Measurements from ENCODE around the gene C19orf44.
A peak's percentile ranks its signal among the peaks of the same experiment; 100 is the strongest.
"Not testable (repeated sequence)": the region's sequence is repeated elsewhere in the genome, so short reads cannot be mapped to it uniquely, and the experiment has no call there.

The C19orf44 gene

GRCh38 chr19:16476401-16476800, 19.8 kb upstream of the C19orf44 start:
- Histone ChIP-seq H3K27ac (no peak overlapping the region), H3K4me2 (no peak overlapping the region), H3K9me3 (0 out of 2 replicates have a peak, but pooled peaks cover 6% of the 10 kb centered on the region), H4K20me1 (peaks cover 2% of the 10 kb centered on the region), H3K9ac (no peak overlapping the region), H3K27me3 (no peaks in the 10 kb centered on the region), H3K36me3 (no peaks in the 10 kb centered on the region), H3K4me3 (no peak overlapping the region), H3K4me1 (peaks cover 5% of the 10 kb centered on the region)
- TF ChIP-seq Cebpa-rat (IDR thresholded peaks at IDR 0.05): no peak

DNA sequence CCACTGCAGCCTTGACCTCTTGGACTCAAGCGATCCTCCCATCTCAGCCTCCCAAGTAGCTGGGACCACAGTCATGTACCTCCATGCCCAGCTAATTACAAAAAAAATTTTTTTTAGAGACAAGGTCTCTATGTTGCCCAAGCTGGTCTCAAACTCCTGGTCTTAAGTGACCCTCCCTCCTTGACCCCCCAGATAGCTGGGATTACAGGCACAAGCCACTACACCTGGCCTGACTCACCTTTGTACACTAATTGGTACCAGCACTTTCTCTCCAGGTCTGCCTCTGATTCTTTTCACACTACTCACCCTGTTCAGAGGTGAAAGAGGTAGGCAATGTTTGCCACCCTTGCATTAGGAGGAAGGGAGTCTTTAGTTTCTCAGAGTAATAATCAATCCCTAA, 18.9 kb upstream of the C19orf44 start:
- Histone ChIP-seq H3K36me3 (no peaks in the 10 kb centered on the region), H3K4me2 (no peak overlapping the region), H3K27ac (no peak overlapping the region), H3K9me3 (0 out of 2 replicates have a peak, but pooled peaks cover 6% of the 10 kb centered on the region), H3K4me3 (no peak overlapping the region), H3K27me3 (no peaks in the 10 kb centered on the region), H3K4me1 (peaks cover 3% of the 10 kb centered on the region), H3K9ac (no peak overlapping the region), H4K20me1 (no peaks in the 10 kb centered on the region)
- TF ChIP-seq Cebpa-rat (IDR thresholded peaks at IDR 0.05): no peak

DNA sequence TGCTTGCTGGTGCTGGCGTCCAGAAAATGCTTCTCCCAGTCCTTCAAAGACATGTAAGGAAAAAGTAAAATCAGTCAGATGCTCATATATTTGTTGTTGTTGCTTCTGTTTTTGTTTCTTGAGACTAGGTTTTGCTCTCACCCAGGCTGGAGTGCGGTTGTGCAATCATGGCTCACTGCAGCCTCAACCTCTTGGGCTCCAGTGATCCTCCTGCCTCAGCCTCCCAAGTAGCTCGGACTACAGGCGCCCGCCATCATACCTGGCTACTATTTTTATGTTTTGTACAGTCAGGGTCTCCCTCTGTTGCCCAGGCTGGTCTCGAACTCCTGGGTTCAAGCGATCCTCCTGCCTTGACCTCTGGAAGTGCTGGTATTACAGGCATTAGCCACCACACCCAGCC, 13.4 kb upstream of the C19orf44 start:
- no peaks in the 10 kb centered on the region for H3K9me3 ChIP-seq
- no peak for TF ChIP-seq Cebpa-rat (IDR thresholded peaks at IDR 0.05)
- no peaks in the 10 kb centered on the region for H4K20me1 ChIP-seq
- H3K36me3 ChIP-seq: no peaks in the 10 kb centered on the region
- H3K9ac ChIP-seq: no peak overlapping the region
- no peaks in the 10 kb centered on the region for H3K4me1 ChIP-seq
- no peak overlapping the region for H3K27ac ChIP-seq
- no peaks in the 10 kb centered on the region for H3K27me3 ChIP-seq
- no peak overlapping the region for H3K4me2 ChIP-seq
- no peak overlapping the region for H3K4me3 ChIP-seq

GRCh38 chr19:16486476-16486875, 9.7 kb upstream of the C19orf44 start:
- not testable (repeated sequence) for H3K4me3 ChIP-seq, H3K4me2 ChIP-seq, H3K27ac ChIP-seq

GRCh38 chr19:16496613-16496983, 404 bp downstream of the C19orf44 start:
- H3K9ac ChIP-seq: peak overlapping the region; percentile 73
- H3K27me3 ChIP-seq: no peaks in the 10 kb centered on the region
- 0 out of 2 replicates have a peak overlapping the region, but pooled peaks have one; percentile 35 for H3K27ac ChIP-seq
- H3K9me3 ChIP-seq: no peaks in the 10 kb centered on the region
- peaks cover 9% of the 10 kb centered on the region for H3K36me3 ChIP-seq
- TF ChIP-seq Cebpa-rat (IDR thresholded peaks at IDR 0.05): no peak
- peaks cover 24% of the 10 kb centered on the region for H3K4me1 ChIP-seq
- H4K20me1 ChIP-seq: no peaks in the 10 kb centered on the region
- peak overlapping the region; percentile 82 for H3K4me3 ChIP-seq
- peak overlapping the region; percentile 94 for H3K4me2 ChIP-seq

More at GRCh38 chr19:16486476-16486875, 9.7 kb upstream of the C19orf44 start:
- not testable (repeated sequence) for H4K20me1 ChIP-seq, H3K4me1 ChIP-seq, H3K9ac ChIP-seq, H3K27me3 ChIP-seq, H3K9me3 ChIP-seq, H3K36me3 ChIP-seq

GRCh38 chr19:16497042-16497441, 848 bp downstream of the C19orf44 start:
- peak overlapping the region; percentile 82 for H3K4me3 ChIP-seq
- no peak for TF ChIP-seq Cebpa-rat (IDR thresholded peaks at IDR 0.05)
- no peak overlapping the region for H3K27ac ChIP-seq
- no peaks in the 10 kb centered on the region for H3K27me3 ChIP-seq
- peaks cover 14% of the 10 kb centered on the region for H3K36me3 ChIP-seq
- peak overlapping the region; percentile 94 for H3K4me2 ChIP-seq
- H3K4me1 ChIP-seq: peaks cover 24% of the 10 kb centered on the region
- H3K9me3 ChIP-seq: no peaks in the 10 kb centered on the region
- peak overlapping the region; percentile 73 for H3K9ac ChIP-seq
- no peaks in the 10 kb centered on the region for H4K20me1 ChIP-seq

DNA sequence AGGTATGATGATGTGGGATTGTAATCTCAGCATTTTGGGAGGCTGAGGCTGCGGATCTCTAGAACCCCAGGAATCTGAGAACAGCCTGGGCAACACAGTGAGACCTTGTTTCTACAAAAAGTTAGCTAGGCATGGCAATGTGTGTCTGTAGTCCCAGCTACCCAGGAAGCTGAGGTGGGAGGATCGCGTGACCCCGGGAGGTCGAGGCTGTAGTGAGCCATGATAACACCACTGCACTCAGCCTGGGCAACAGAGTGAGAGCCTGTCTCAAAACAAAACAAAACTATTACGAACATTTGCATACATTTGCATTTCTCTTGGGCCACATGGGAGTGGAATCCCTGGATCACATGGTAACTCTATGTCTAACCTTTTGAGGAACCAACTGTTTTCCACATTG, 1.6 kb downstream of the C19orf44 start:
- Histone ChIP-seq H3K9ac (no peak overlapping the region), H3K36me3 (peaks cover 22% of the 10 kb centered on the region), H3K27me3 (no peaks in the 10 kb centered on the region), H4K20me1 (no peaks in the 10 kb centered on the region), H3K27ac (no peak overlapping the region), H3K4me2 (no peak overlapping the region), H3K4me3 (no peak overlapping the region), H3K9me3 (no peaks in the 10 kb centered on the region), H3K4me1 (peaks cover 24% of the 10 kb centered on the region)
- no peak for TF ChIP-seq Cebpa-rat (IDR thresholded peaks at IDR 0.05)

- no peaks in the 10 kb centered on the region for H3K9me3 ChIP-seq
- H3K4me3 ChIP-seq: no peak overlapping the region
- TF ChIP-seq Cebpa-rat (IDR thresholded peaks at IDR 0.05): no peak
- no peaks in the 10 kb centered on the region for H4K20me1 ChIP-seq
- H3K27me3 ChIP-seq: no peaks in the 10 kb centered on the region
- no peak overlapping the region for H3K27ac ChIP-seq
- no peak overlapping the region for H3K9ac ChIP-seq
- H3K36me3 ChIP-seq: peaks cover 61% of the 10 kb centered on the region
- H3K4me2 ChIP-seq: no peak overlapping the region
- no peaks in the 10 kb centered on the region for H3K4me1 ChIP-seq
Observed at GRCh38 chr19:16504271-16504670, 8.1 kb downstream of the C19orf44 start.

DNA sequence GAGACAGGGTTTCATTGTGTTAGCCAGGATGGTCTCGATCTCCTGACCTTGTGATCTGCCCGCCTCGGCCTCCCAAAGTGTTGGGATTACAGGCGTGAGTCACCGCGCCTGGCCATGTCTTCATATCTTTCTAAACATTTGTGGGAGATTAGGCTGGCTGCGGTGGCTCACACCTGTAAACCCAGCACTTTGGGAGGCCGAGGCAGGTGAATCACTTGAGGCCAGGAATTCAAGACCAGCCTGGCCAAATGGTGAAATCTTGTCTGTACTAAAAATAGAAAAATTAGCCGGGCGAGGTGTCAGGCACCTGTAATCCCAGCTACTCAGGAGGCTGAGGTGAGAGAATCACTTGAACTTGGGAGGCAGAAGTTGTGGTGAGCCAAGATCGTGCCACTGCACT, 10.0 kb downstream of the C19orf44 start:
- peaks cover 73% of the 10 kb centered on the region for H3K36me3 ChIP-seq
- H3K27ac ChIP-seq, H3K27me3 ChIP-seq, H4K20me1 ChIP-seq, H3K4me1 ChIP-seq, H3K9ac ChIP-seq, H3K4me3 ChIP-seq, H3K4me2 ChIP-seq, H3K9me3 ChIP-seq: not testable (repeated sequence)

- Histone ChIP-seq H3K27me3 (no peaks in the 10 kb centered on the region), H3K9ac (no peak overlapping the region), H3K9me3 (no peaks in the 10 kb centered on the region), H3K4me2 (no peak overlapping the region), H3K4me1 (no peaks in the 10 kb centered on the region), H3K4me3 (no peak overlapping the region), H3K36me3 (peaks cover 71% of the 10 kb centered on the region), H3K27ac (no peak overlapping the region), H4K20me1 (no peaks in the 10 kb centered on the region)
- no peak for TF ChIP-seq Cebpa-rat (IDR thresholded peaks at IDR 0.05)
Observed at GRCh38 chr19:16506961-16507360, 10.8 kb downstream of the C19orf44 start.

DNA sequence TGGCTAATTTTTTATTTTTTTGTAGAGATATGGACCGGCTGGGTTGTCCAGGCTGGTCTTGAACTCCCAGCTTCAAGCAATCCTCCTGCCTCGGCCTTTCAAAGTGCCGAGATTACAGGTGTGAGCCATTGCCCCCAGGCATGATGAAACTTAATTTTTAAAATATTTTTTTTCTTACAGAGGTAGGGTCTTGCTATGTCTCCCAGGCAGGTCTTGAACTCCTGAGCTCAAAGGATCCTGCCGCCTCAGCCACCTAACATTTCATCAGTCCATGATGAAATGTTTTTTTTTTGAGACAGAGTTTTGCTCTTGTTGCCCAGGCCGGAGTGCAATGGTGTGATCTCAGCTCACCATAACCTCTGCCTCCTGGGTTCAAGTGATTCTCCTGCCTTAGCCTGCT, 12.4 kb downstream of the C19orf44 start:
- no peak overlapping the region for H3K27ac ChIP-seq
- H3K36me3 ChIP-seq: peaks cover 71% of the 10 kb centered on the region
- no peaks in the 10 kb centered on the region for H4K20me1 ChIP-seq
- H3K9me3 ChIP-seq: no peaks in the 10 kb centered on the region
- no peak overlapping the region for H3K4me3 ChIP-seq
- H3K9ac ChIP-seq: no peak overlapping the region
- no peaks in the 10 kb centered on the region for H3K4me1 ChIP-seq
- no peak for TF ChIP-seq Cebpa-rat (IDR thresholded peaks at IDR 0.05)
- H3K27me3 ChIP-seq: no peaks in the 10 kb centered on the region
- no peak overlapping the region for H3K4me2 ChIP-seq
